K562 (cell line): Measurements from ENCODE around the gene GLTP. TPM values are rescaled to one million over a fixed set of nuclear protein-coding genes. Genes with fewer than 3 reads are reported as not detected.

ENCODE experiments used
- BCOR ChIP-seq: fragments of 450-650 bp; IDR thresholded peaks from 2 replicates; pipeline ENCODE4 v1.6.1; 2016
- DMBX1 ChIP-seq: fragments of 250-450 bp; sonication (Bioruptor Pico); IDR thresholded peaks from 2 replicates; pipeline ENCODE4 v1.8.0; 2022; ENCODE audit warnings: inconsistent platforms, mild to moderate bottlenecking, moderate library complexity, borderline replicate concordance
- HDAC2 ChIP-seq: fragments of 450-650 bp; IDR thresholded peaks from 2 replicates; pipeline ENCODE4 v1.6.1; 2016; ENCODE audit warnings: mild to moderate bottlenecking
- KDM1A ChIP-seq, 2 experiments: fragments of 450-650 bp; IDR thresholded peaks; 2 replicates each; pipeline ENCODE4 v1.6.1; 2016; ENCODE audit warnings: mild to moderate bottlenecking in 2 of 2
- MED1 ChIP-seq: sonication (generic); formaldehyde crosslinking; IDR thresholded peaks from 2 replicates; pipeline ENCODE4 v1.8.1; 2023; ENCODE audit warnings: missing genetic modification reagents, borderline replicate concordance
- NCOA2 ChIP-seq, 2 experiments: fragments of 450-650 bp; IDR thresholded peaks; 2 replicates each; pipeline ENCODE4 v1.6.1; 2018; ENCODE audit warnings: mild to moderate bottlenecking in 2 of 2, moderate library complexity in 1 of 2; ENCODE audit not compliant: partially characterized antibody in 2 of 2
- PRDM10 ChIP-seq: fragments of 450-650 bp; IDR thresholded peaks from 2 replicates; pipeline ENCODE4 v1.6.1; 2018; ENCODE audit not compliant: partially characterized antibody
- RBM25 ChIP-seq: fragments of 200-400 bp; formaldehyde crosslinking; IDR thresholded peaks from 2 replicates; pipeline ENCODE4 v1.6.1; 2018; ENCODE audit warnings: low read length, low read depth, moderate library complexity; ENCODE audit not compliant: severe bottlenecking
- STAG1 ChIP-seq: sonication (generic); formaldehyde crosslinking; IDR thresholded peaks from 2 replicates; pipeline ENCODE4 v1.5.0; 2020; ENCODE audit warnings: missing genetic modification reagents, borderline replicate concordance
- U2AF1 ChIP-seq: fragments of 200-400 bp; formaldehyde crosslinking; optimal IDR thresholded peaks from 2 replicates; pipeline ENCODE3; 2017; ENCODE audit warnings: mild to moderate bottlenecking, low read depth, low read length, moderate library complexity
- U2AF2 ChIP-seq: fragments of 200-400 bp; formaldehyde crosslinking; optimal IDR thresholded peaks from 2 replicates; pipeline ENCODE3; 2017; ENCODE audit warnings: low read depth, mild to moderate bottlenecking, low read length
- ZFPM2 ChIP-seq: fragments of 250-450 bp; sonication (Bioruptor Pico); IDR thresholded peaks from 2 replicates; pipeline ENCODE4 v1.5.1; 2022; ENCODE audit warnings: mild to moderate bottlenecking
- ZNF239 ChIP-seq: fragments of 250-450 bp; sonication (Bioruptor Pico); IDR thresholded peaks from 2 replicates; pipeline ENCODE4 v1.4.0; 2020; ENCODE audit warnings: mild to moderate bottlenecking
- ZNF830 ChIP-seq: fragments of 250-450 bp; sonication (Bioruptor Pico); IDR thresholded peaks from 2 replicates; pipeline ENCODE4 v1.5.0; 2021; ENCODE audit warnings: mild to moderate bottlenecking
- ZSCAN29 ChIP-seq: fragments of 450-650 bp; IDR thresholded peaks from 2 replicates; pipeline ENCODE4 v1.6.1; 2017
- polyA plus RNA-seq, 8 experiments: library from polyadenylated mRNA; depleted of rRNA in 4 of 8; stranded (reverse) in 5 of 8; unstranded in 3 of 8; fragments of >200 nt; fragmentation: Nextera tagmentation in 2 of 8; fragmentation: Illumina TruSeq in 1 of 8; extraction: Ambion mirVana in 2 of 8; extraction: Trizol in 1 of 8; gene quantifications; 2 replicates each; pipeline versions ENCODE4 v1.2.1 to v1.2.3, GENCODE V29; 2011 to 2014; ENCODE audit warnings: inconsistent platforms in 1 of 8, missing spikeins in 1 of 8
- total RNA-seq, 7 experiments: library from RNA; depleted of rRNA in 6 of 7; stranded (reverse); fragments of >200 nt in 6 of 7; fragmentation: Illumina TruSeq in 2 of 7; extraction: Trizol in 2 of 7; gene quantifications; 2 replicates each; pipeline versions ENCODE4 v1.2.1 to v1.2.3, GENCODE V29; 2011 to 2021; ENCODE audit warnings: low replicate concordance in 1 of 7
- TF ChIP-seq, protein P1 (sequence below): fragments of 250-450 bp; sonication (Bioruptor Pico); IDR thresholded peaks from 2 replicates; pipeline ENCODE4 v1.4.0; 2020; ENCODE audit warnings: mild to moderate bottlenecking, moderate library complexity
- TF ChIP-seq, protein P2 (sequence below): fragments of 250-450 bp; sonication (Bioruptor Pico); IDR thresholded peaks from 2 replicates; pipeline ENCODE4 v1.4.0; 2020

GLTP gene
- total and polyA plus RNA-seq, 9 of the 15 experiments (the other 6 are each of a cell fraction or from before 2014, with no cell fraction given) = 4.4 to 8.3 (median 6.1) TPM

GRCh38 chr12:109896188-109896587 is 15.8 kb upstream of the GLTP start (continued):
- no peak for TF ChIP-seq NCOA2 (IDR thresholded peaks at IDR 0.05; ENCODE audit: partially characterized antibody in 2 of 2)
- peak; percentile 86 for TF ChIP-seq BCOR
- TF ChIP-seq U2AF1 = no peak
- TF ChIP-seq PRDM10 = no peak
- TF ChIP-seq RBM25 = peak; percentile 87
- TF ChIP-seq HDAC2 = 0 out of 2 replicates have a peak, but pooled peaks have one; percentile 26
- TF ChIP-seq ZNF830 (CRISPR knock-in tag) = no peak
- TF ChIP-seq ZFPM2 (CRISPR knock-in tag) = no peak
- peak; percentile 52 to 69 for TF ChIP-seq KDM1A (IDR thresholded peaks at IDR 0.05)
- TF ChIP-seq, protein P1, sequence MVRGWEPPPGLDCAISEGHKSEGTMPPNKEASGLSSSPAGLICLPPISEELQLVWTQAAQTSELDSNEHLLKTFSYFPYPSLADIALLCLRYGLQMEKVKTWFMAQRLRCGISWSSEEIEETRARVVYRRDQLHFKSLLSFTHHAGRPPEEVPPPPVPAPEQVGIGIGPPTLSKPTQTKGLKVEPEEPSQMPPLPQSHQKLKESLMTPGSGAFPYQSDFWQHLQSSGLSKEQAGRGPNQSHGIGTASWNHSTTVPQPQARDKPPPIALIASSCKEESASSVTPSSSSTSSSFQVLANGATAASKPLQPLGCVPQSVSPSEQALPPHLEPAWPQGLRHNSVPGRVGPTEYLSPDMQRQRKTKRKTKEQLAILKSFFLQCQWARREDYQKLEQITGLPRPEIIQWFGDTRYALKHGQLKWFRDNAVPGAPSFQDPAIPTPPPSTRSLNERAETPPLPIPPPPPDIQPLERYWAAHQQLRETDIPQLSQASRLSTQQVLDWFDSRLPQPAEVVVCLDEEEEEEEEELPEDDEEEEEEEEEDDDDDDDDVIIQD (CRISPR knock-in tag) = no peak
- TF ChIP-seq STAG1 (CRISPR knock-in tag) = no peak
- TF ChIP-seq, protein P2, sequence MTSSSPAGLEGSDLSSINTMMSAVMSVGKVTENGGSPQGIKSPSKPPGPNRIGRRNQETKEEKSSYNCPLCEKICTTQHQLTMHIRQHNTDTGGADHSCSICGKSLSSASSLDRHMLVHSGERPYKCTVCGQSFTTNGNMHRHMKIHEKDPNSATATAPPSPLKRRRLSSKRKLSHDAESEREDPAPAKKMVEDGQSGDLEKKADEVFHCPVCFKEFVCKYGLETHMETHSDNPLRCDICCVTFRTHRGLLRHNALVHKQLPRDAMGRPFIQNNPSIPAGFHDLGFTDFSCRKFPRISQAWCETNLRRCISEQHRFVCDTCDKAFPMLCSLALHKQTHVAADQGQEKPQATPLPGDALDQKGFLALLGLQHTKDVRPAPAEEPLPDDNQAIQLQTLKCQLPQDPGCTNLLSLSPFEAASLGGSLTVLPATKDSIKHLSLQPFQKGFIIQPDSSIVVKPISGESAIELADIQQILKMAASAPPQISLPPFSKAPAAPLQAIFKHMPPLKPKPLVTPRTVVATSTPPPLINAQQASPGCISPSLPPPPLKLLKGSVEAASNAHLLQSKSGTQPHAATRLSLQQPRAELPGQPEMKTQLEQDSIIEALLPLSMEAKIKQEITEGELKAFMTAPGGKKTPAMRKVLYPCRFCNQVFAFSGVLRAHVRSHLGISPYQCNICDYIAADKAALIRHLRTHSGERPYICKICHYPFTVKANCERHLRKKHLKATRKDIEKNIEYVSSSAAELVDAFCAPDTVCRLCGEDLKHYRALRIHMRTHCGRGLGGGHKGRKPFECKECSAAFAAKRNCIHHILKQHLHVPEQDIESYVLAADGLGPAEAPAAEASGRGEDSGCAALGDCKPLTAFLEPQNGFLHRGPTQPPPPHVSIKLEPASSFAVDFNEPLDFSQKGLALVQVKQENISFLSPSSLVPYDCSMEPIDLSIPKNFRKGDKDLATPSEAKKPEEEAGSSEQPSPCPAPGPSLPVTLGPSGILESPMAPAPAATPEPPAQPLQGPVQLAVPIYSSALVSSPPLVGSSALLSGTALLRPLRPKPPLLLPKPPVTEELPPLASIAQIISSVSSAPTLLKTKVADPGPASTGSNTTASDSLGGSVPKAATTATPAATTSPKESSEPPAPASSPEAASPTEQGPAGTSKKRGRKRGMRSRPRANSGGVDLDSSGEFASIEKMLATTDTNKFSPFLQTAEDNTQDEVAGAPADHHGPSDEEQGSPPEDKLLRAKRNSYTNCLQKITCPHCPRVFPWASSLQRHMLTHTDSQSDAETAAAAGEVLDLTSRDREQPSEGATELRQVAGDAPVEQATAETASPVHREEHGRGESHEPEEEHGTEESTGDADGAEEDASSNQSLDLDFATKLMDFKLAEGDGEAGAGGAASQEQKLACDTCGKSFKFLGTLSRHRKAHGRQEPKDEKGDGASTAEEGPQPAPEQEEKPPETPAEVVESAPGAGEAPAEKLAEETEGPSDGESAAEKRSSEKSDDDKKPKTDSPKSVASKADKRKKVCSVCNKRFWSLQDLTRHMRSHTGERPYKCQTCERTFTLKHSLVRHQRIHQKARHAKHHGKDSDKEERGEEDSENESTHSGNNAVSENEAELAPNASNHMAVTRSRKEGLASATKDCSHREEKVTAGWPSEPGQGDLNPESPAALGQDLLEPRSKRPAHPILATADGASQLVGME (CRISPR knock-in tag) = no peak
- no peak for TF ChIP-seq ZNF239 (CRISPR knock-in tag)
- TF ChIP-seq ZSCAN29 = no peak
- no peak for TF ChIP-seq MED1
- TF ChIP-seq U2AF2 = no peak
- TF ChIP-seq DMBX1 (CRISPR knock-in tag) = no peak
